HG03064 (cell line): ENCODE measurements around the gene GNAZ.

ENCODE experiments used
- ATAC-seq: cut with Tn5 transposase; IDR thresholded peaks from one replicate; pipeline ENCODE4 v1.9.1; 2021; ENCODE audit warnings: low read depth; ENCODE audit not compliant: unreplicated experiment

GNAZ gene

GRCh38 chr22:23090457-23090835, 20.1 kb downstream of the GNAZ start:
- no peak for ATAC-seq

- no peak for ATAC-seq
Observed at GRCh38 chr22:23091760-23092159, 21.4 kb downstream of the GNAZ start.

GRCh38 chr22:23092217-23092955, 22.1 kb downstream of the GNAZ start:
- ATAC-seq = no peak

GRCh38 chr22:23093051-23093788, 22.9 kb downstream of the GNAZ start:
- ATAC-seq = no peak

GRCh38 chr22:23094260-23094659, 23.9 kb downstream of the GNAZ start:
- no peak for ATAC-seq

GRCh38 chr22:23094695-23095681, 24.7 kb downstream of the GNAZ start:
- ATAC-seq = no peak

- no peak for ATAC-seq
Observed at GRCh38 chr22:23095733-23096342, 25.5 kb downstream of the GNAZ start.

- ATAC-seq = no peak
Observed at GRCh38 chr22:23097412-23098229, 27.3 kb downstream of the GNAZ start.

- no peak for ATAC-seq
Observed at GRCh38 chr22:23098230-23098705, 27.9 kb downstream of the GNAZ start.

GRCh38 chr22:23098718-23099530, 28.6 kb downstream of the GNAZ start:
- ATAC-seq = no peak

GRCh38 chr22:23099531-23099804, 29.1 kb downstream of the GNAZ start:
- ATAC-seq = no peak

GRCh38 chr22:23100124-23100801, 29.9 kb downstream of the GNAZ start:
- ATAC-seq = no peak

GRCh38 chr22:23101524-23101923, 31.2 kb downstream of the GNAZ start:
- ATAC-seq = no peak

GRCh38 chr22:23102002-23102655, 31.8 kb downstream of the GNAZ start:
- ATAC-seq = no peak

GRCh38 chr22:23102776-23103175, 32.5 kb downstream of the GNAZ start:
- ATAC-seq = no peak

GRCh38 chr22:23103199-23103954, 33.1 kb downstream of the GNAZ start:
- no peak for ATAC-seq
